SU-DHL-6 (cell line): Measurements from ENCODE around the gene IL27RA.
"Not testable (repeated sequence)": the region's sequence is repeated elsewhere in the genome, so short reads cannot be mapped to it uniquely, and the experiment has no call there.

Experiments used
- H2AFZ ChIP-seq: fragments of 200-600 bp; sonication (generic); 2 replicates; pipeline ENCODE4 v1.6.1; 2014; ENCODE audit warnings: low read depth, mild to moderate bottlenecking, moderate library complexity, mixed read lengths, antibody characterized with exemption, low read length; ENCODE audit not compliant: severe bottlenecking
- H3F3A ChIP-seq: fragments of 200-600 bp; shearing (Covaris generic); 2 replicates; pipeline ENCODE4 v1.6.0; 2016; ENCODE audit warnings: antibody characterized with exemption, mild to moderate bottlenecking; ENCODE audit not compliant: insufficient read depth
- H3K27ac ChIP-seq: fragments of 200-600 bp; sonication (generic); 2 replicates; pipeline ENCODE4 v1.5.1; 2016; ENCODE audit warnings: low read depth, mild to moderate bottlenecking, low read length, moderate library complexity, mixed read lengths
- H3K27me3 ChIP-seq: fragments of 200-600 bp; sonication (generic), shearing (Covaris generic); 2 replicates; pipeline ENCODE4 v1.6.0; 2014; ENCODE audit warnings: mild to moderate bottlenecking, low read length
- H3K36me3 ChIP-seq: fragments of 200-600 bp; sonication (generic); 2 replicates; pipeline ENCODE4 v1.6.1; 2014; ENCODE audit warnings: mild to moderate bottlenecking, low read length, mixed read lengths
- H3K4me2 ChIP-seq: fragments of 300-600, 200-600 bp; shearing (Covaris generic), sonication (generic); 2 replicates; pipeline ENCODE4 v1.6.0; 2014; ENCODE audit warnings: low read length, low read depth, mild to moderate bottlenecking; ENCODE audit not compliant: poor library complexity, severe bottlenecking
- H3K4me3 ChIP-seq: fragments of 200-600 bp; sonication (generic); 2 replicates; pipeline ENCODE4 v1.5.1; 2014; ENCODE audit warnings: antibody characterized with exemption, low read length, mild to moderate bottlenecking, mixed read lengths; ENCODE audit not compliant: insufficient read depth, poor library complexity, severe bottlenecking
- H3K79me2 ChIP-seq: fragments of 200-600 bp; sonication (generic); 2 replicates; pipeline ENCODE4 v1.6.1; 2014; ENCODE audit warnings: mild to moderate bottlenecking, low read length, moderate library complexity; ENCODE audit not compliant: insufficient read depth
- H3K9ac ChIP-seq: fragments of 200-600 bp; sonication (generic); 2 replicates; pipeline ENCODE4 v1.7.0; 2014; ENCODE audit warnings: mild to moderate bottlenecking, low read length
- H3K9me2 ChIP-seq: fragments of 200-600 bp; sonication (generic); replicated peaks from 2 replicates; pipeline ENCODE4 v1.6.1; 2014; ENCODE audit warnings: low read length; ENCODE audit not compliant: insufficient read depth
- H3K9me3 ChIP-seq: fragments of 200-600 bp; sonication (generic); 2 replicates; pipeline ENCODE4 v1.6.1; 2014; ENCODE audit warnings: low read length, mixed read lengths; ENCODE audit not compliant: insufficient read depth
- H4K20me1 ChIP-seq: fragments of 200-600 bp; sonication (generic); 2 replicates; pipeline ENCODE4 v1.6.1; 2014; ENCODE audit warnings: low read depth, mild to moderate bottlenecking, antibody characterized with exemption, low read length, moderate library complexity, mixed read lengths
- EZH2phosphoT487 ChIP-seq: fragments of 200-600 bp; sonication (generic), shearing (Covaris generic); conservative IDR thresholded peaks from 2 replicates; pipeline ENCODE4 v1.6.1; 2018; ENCODE audit warnings: mild to moderate bottlenecking, antibody characterized with exemption, low read length, moderate library complexity, mixed read lengths
- TF ChIP-seq, protein P1 (sequence below): fragments of 200-600 bp; sonication (generic); IDR thresholded peaks from one replicate; pipeline ENCODE4 v1.5.1; 2017; ENCODE audit warnings: antibody characterized with exemption, mild to moderate bottlenecking, low read length, moderate library complexity; ENCODE audit not compliant: insufficient read depth, poor library complexity, severe bottlenecking

Gene IL27RA

GRCh38 chr19:14022469-14022868, 9.1 kb upstream of the IL27RA start:
- TF ChIP-seq, protein P1, sequence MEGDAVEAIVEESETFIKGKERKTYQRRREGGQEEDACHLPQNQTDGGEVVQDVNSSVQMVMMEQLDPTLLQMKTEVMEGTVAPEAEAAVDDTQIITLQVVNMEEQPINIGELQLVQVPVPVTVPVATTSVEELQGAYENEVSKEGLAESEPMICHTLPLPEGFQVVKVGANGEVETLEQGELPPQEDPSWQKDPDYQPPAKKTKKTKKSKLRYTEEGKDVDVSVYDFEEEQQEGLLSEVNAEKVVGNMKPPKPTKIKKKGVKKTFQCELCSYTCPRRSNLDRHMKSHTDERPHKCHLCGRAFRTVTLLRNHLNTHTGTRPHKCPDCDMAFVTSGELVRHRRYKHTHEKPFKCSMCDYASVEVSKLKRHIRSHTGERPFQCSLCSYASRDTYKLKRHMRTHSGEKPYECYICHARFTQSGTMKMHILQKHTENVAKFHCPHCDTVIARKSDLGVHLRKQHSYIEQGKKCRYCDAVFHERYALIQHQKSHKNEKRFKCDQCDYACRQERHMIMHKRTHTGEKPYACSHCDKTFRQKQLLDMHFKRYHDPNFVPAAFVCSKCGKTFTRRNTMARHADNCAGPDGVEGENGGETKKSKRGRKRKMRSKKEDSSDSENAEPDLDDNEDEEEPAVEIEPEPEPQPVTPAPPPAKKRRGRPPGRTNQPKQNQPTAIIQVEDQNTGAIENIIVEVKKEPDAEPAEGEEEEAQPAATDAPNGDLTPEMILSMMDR = no peak
- TF ChIP-seq EZH2phosphoT487 = no peak
- H3F3A ChIP-seq = peaks cover 17% of the 10 kb centered on the region; the same call in 1 of the 2 replicates
- no peaks in the 10 kb centered on the region for H3K79me2 ChIP-seq
- H2AFZ ChIP-seq = no peak overlapping the region
- no peak overlapping the region for H3K9ac ChIP-seq
- H3K9me3 ChIP-seq = no peaks in the 10 kb centered on the region
- no peak overlapping the region for H3K4me3 ChIP-seq
- H3K36me3 ChIP-seq = no peaks in the 10 kb centered on the region
- no peaks in the 10 kb centered on the region for H3K9me2 ChIP-seq
- no peak overlapping the region for H3K27ac ChIP-seq
- no peaks in the 10 kb centered on the region for H3K27me3 ChIP-seq
- H4K20me1 ChIP-seq = no peaks in the 10 kb centered on the region
- no peak overlapping the region for H3K4me2 ChIP-seq

- Histone ChIP-seq H4K20me1 (no peaks in the 10 kb centered on the region), H2AFZ (no peak overlapping the region), H3K4me3 (no peak overlapping the region), H3K9me3 (no peaks in the 10 kb centered on the region), H3K36me3 (no peaks in the 10 kb centered on the region), H3K79me2 (no peaks in the 10 kb centered on the region), H3K9ac (no peak overlapping the region), H3K9me2 (no peaks in the 10 kb centered on the region), H3K27ac (no peak overlapping the region), H3K4me2 (no peak overlapping the region), H3F3A (peaks cover 14% of the 10 kb centered on the region; the same call in 1 of the 2 replicates), H3K27me3 (no peaks in the 10 kb centered on the region)
- no peak for TF ChIP-seq EZH2phosphoT487
- TF ChIP-seq, protein P1 = no peak
Observed at GRCh38 chr19:14023404-14024235, 7.9 kb upstream of the IL27RA start.

DNA sequence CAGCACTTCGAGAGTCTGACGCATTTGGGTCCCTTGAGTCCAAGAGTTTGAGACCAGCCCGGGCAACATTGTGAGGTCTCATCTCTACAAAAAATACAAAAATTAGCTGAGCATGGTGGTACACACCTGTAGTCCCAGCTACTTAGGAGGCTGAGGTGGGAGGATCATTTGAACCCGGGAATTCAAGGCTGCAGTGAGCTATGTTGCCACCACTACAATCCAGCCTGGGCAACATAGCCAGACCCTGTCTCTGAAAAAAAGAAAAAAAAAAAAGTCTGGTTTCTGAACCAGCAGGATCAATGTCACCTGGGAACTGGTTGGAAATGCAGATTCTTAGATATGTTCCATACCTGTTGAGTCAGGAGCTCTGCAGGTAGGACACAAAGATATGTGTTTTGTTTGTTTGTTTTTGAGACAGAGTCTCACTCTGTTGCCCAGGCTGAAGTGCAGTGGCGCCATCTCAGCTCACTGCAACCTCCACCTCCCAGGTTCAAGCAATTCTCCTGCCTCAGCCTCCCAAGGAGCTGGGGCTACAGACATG, 4.8 kb upstream of the IL27RA start:
- not testable (repeated sequence) for H3K27me3 ChIP-seq, H3K9ac ChIP-seq, H3K27ac ChIP-seq, H3K4me2 ChIP-seq, H2AFZ ChIP-seq, H3K9me2 ChIP-seq, H3K36me3 ChIP-seq, H3K4me3 ChIP-seq, H3K79me2 ChIP-seq, H4K20me1 ChIP-seq, H3K9me3 ChIP-seq
- 0 out of 2 replicates have a peak, but pooled peaks cover 12% of the 10 kb centered on the region for H3F3A ChIP-seq

DNA sequence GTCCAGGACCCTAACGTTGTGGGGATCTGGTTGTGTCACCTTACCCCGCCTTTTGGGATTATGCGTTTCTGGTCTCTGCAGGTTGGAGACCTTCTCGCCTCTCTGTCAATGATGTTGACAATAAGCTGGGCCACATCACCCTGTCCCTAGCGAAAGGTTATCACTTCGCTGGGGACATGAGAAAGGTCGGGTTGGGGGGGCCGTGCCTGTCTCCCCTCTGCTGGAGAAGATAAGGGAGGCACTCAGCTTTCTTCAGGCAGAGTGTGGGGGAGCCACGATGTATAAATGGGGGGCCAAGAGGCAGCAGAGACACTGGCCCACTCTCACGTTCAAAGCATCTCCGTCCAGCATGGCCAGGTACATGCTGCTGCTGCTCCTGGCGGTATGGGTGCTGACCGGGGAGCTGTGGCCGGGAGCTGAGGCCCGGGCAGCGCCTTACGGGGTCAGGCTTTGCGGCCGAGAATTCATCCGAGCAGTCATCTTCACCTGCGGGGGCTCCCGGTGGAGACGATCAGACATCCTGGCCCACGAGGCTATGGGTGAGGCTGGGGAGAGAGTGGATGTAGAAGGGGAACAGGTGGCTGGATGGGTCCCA, 3.6 kb upstream of the IL27RA start, which contains the start of gene RLN3:
Gene RLN3, plus strand, starts transcription at position 293 of the 595 bp plus-strand sequence. Its CDS starts 57 bp downstream, at position 350.
- no peak within 1 kb of the TSS for H3K9ac ChIP-seq
- no peak within 1 kb of the TSS for H3K4me2 ChIP-seq
- no peaks in the 10 kb centered on the region for H4K20me1 ChIP-seq
- no peaks in the 10 kb centered on the region for H3K9me2 ChIP-seq
- H3K79me2 ChIP-seq = no peaks in the 10 kb centered on the region
- TF ChIP-seq, protein P1 = no peak
- no peak for TF ChIP-seq EZH2phosphoT487
- no peak within 1 kb of the TSS for H3K4me3 ChIP-seq
- H2AFZ ChIP-seq = no peak within 1 kb of the TSS
- H3K27me3 ChIP-seq = no peaks in the 10 kb centered on the region
- H3K27ac ChIP-seq = no peak within 1 kb of the TSS
- no peaks in the 10 kb centered on the region for H3K9me3 ChIP-seq
- H3K36me3 ChIP-seq = no peaks in the 10 kb centered on the region
- H3F3A ChIP-seq = 0 out of 2 replicates have a peak, but pooled peaks cover 10% of the 10 kb centered on the region
